HG03432 (cell line): ENCODE data around the gene LORICRIN.

Experiments used
- ATAC-seq: cut with Tn5 transposase; IDR thresholded peaks from one replicate; pipeline ENCODE4 v1.9.1; 2021; ENCODE audit warnings: mild to moderate bottlenecking, moderate library complexity; ENCODE audit not compliant: unreplicated experiment

The LORICRIN gene

GRCh38 chr1:153293851-153294250 is 34.4 kb downstream of the LORICRIN start:
- no peak for ATAC-seq

GRCh38 chr1:153302308-153302707 is 42.8 kb downstream of the LORICRIN start:
- ATAC-seq: no peak

GRCh38 chr1:153305682-153306081 is 46.2 kb downstream of the LORICRIN start:
- ATAC-seq: no peak

GRCh38 chr1:153306303-153307220 is 47.1 kb downstream of the LORICRIN start:
- no peak for ATAC-seq

- no peak for ATAC-seq
These were observed 47.7 kb downstream of the LORICRIN start for GRCh38 chr1:153307221-153307600.

GRCh38 chr1:153308540-153308939 is 49.1 kb downstream of the LORICRIN start:
- ATAC-seq: no peak

GRCh38 chr1:153309441-153309840 is 50.0 kb downstream of the LORICRIN start:
- no peak for ATAC-seq

GRCh38 chr1:153310526-153310925 is 51.0 kb downstream of the LORICRIN start:
- no peak for ATAC-seq
